OCI-LY7 (cell line): ENCODE data around the gene TCF20.

Experiments used
- EZH2phosphoT487 ChIP-seq: fragments of 200-600 bp; sonication (generic); IDR thresholded peaks from 2 replicates; pipeline ENCODE4 v1.6.1; 2018; ENCODE audit warnings: low read depth, borderline replicate concordance, mild to moderate bottlenecking, mixed run types, antibody characterized with exemption, low read length, moderate library complexity, mixed read lengths
- TF ChIP-seq, protein P1 (sequence below): fragments of 200-600 bp; sonication (generic); conservative IDR thresholded peaks from 2 replicates; pipeline ENCODE4 v1.5.1; 2014; ENCODE audit warnings: mild to moderate bottlenecking, antibody characterized with exemption, low read length, moderate library complexity, mixed read lengths

DNA sequence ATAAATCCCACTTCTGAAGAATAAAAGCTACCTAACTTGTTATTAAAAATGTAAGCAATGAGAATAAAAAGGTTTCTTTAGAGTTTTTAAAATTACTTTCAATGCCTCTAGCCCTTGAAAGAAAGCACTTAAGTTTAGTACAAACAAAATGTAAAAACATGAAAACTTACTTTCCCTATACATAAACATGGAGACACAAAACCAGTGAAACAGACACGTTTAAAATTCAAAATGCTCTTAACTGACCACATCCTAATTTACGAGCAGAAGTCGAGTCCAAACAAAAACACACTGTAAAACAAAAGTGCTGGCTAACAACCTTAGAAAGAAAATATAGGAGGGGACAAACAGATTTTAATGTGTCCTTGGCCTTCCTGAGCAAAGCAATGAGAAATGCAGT is 36.6 kb downstream of the TCF20 start:
- TF ChIP-seq, protein P1, sequence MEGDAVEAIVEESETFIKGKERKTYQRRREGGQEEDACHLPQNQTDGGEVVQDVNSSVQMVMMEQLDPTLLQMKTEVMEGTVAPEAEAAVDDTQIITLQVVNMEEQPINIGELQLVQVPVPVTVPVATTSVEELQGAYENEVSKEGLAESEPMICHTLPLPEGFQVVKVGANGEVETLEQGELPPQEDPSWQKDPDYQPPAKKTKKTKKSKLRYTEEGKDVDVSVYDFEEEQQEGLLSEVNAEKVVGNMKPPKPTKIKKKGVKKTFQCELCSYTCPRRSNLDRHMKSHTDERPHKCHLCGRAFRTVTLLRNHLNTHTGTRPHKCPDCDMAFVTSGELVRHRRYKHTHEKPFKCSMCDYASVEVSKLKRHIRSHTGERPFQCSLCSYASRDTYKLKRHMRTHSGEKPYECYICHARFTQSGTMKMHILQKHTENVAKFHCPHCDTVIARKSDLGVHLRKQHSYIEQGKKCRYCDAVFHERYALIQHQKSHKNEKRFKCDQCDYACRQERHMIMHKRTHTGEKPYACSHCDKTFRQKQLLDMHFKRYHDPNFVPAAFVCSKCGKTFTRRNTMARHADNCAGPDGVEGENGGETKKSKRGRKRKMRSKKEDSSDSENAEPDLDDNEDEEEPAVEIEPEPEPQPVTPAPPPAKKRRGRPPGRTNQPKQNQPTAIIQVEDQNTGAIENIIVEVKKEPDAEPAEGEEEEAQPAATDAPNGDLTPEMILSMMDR: no peak
- no peak for TF ChIP-seq EZH2phosphoT487
